NK-92 treated with Interleukin-12 subunit alpha and Interleukin-12 subunit beta, amount 100 ng/mL, for 24 hours (cell line): ENCODE measurements around the gene SP7.
"Not testable (repeated sequence)": the region's sequence is repeated elsewhere in the genome, so short reads cannot be mapped to it uniquely, and the experiment has no call there.

Experiments used
- DNase-seq: peaks from one replicate; lab custom pipeline; 2025; lab: John Stamatoyannopoulos, UW

SP7 gene

DNA sequence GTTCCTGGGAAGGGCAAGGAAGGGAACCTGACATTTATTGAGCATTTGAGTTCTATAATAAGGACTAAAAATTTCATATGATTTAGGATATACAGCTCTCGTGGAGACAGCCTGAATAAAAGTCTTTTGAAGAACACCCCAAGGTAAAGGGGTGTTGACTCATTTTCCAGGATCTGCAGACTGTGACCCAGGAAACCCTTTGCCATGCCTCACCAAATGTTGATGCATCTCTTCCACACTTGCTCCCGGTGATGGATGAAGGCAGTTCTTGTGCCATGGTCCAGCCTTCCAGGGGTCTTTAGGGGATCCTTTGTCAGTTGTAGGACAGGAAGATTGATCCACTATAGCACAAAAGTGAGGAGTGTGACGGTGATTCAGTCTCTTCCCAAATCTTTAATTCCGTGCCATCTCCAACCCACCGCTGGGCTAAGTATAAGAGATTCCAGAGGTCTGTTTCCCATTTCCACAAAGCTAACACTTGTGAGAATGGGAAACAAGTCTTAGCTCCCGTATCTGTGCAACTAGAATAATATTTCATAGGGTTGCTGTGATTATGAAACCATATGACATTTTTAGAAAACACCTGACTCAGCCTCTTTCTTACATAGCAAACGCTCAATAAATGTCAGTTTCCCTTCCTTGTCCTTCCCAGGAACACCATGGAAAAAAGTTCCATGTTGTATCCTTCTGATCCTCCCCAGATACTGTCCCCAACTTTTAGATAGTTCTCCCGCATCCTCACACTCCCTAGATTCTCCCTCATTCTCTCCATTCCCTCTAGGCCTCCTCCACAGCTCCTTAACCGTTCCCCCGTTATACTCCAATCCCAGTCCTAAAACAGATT is 15.6 kb downstream of the SP7 start:
- DNase-seq: no peak

DNA sequence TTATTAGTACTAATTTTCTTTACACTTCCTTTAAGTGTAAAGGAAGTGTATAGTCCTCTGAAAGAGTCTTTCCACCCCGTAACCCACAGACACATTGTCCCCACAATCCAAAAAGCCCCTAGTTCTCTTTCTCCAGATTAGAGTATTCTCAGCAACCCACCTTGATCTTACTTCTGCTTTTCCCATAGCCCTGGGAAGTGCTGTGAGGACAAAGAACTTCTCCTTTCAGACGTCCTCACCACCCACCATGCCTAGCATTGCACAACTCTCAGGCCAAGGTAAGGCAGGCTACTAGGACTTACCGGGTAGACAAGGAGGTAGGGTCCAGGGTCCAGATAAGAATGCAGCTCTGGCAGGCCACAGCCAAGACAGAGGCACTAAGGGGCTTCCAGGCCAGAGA is 22.2 kb downstream of the SP7 start:
- DNase-seq: no peak

DNA sequence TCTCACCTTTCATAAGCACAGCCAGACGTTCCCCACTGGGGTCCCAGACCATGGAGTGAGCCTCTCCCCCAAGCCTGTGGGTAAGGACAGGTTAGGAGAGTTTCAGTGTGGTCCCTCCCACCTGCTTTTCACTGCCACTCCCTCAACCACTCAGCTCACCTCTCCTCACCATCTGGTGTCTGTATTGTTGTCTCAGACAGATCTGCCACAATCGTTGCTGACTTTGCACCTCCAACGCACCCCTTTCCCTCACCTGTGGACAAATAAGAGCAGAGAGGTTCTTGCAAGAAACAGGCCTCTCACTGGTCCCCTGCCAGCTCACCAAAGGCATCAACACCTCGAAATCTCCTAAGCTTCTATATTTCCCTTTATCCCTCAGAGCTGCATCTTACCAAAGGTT is 27.9 kb downstream of the SP7 start:
- no peak for DNase-seq

DNA sequence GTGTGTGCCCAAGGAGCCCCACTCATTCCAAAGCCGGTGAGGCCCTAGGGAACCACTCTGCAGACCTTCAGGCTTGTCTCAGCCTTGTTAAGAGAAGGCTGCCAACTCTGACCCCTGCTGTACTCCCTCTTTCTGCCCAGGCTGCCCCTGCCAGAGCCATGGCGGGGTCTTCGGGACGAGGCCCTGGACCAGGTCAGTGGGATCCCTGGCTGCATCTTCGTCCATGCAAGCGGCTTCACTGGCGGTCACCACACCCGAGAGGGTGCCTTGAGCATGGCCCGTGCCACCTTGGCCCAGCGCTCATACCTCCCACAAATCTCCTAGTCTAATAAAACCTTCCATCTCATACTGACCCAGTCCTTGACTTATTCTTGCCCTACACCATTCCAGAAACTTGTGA is 29.3 kb downstream of the SP7 start:
- no peak for DNase-seq

DNA sequence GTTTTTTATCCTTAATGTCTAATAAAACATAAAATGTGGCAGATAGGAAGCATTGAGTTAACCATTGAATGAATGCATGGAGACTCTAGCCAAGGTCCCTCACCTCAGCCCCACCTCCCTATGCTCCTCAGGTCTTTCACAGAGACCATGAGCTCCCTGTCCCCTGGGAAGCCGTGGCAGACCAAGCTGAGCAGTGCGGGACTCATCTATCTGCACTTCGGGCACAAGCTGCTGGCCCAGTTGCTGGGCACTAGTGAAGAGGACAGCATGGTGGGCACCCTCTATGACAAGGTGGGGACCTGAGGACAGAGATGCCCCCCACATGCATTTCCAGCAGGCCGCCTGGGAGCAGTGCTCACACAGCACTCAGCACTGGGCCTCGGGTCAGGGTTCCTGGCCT is 33.3 kb downstream of the SP7 start:
- no peak for DNase-seq

DNA sequence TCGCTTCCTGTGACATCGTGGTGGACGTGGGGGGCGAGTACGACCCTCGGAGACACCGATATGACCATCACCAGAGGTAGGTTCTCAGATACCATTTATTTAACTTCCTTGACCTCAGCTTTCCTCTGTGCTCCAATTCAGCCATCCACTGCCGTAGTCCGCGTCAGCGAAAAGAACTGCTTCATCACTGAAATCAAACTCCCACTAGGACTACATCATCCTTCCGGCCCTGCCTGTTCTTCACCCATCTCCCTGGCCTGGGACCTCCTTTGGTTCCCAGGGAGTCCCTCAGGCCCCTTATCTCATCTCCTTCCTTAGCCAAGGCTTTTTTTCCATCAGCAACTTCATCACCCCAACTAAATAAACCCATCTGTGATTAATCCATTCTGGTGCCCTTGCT is 36.0 kb downstream of the SP7 start:
- no peak for DNase-seq

DNA sequence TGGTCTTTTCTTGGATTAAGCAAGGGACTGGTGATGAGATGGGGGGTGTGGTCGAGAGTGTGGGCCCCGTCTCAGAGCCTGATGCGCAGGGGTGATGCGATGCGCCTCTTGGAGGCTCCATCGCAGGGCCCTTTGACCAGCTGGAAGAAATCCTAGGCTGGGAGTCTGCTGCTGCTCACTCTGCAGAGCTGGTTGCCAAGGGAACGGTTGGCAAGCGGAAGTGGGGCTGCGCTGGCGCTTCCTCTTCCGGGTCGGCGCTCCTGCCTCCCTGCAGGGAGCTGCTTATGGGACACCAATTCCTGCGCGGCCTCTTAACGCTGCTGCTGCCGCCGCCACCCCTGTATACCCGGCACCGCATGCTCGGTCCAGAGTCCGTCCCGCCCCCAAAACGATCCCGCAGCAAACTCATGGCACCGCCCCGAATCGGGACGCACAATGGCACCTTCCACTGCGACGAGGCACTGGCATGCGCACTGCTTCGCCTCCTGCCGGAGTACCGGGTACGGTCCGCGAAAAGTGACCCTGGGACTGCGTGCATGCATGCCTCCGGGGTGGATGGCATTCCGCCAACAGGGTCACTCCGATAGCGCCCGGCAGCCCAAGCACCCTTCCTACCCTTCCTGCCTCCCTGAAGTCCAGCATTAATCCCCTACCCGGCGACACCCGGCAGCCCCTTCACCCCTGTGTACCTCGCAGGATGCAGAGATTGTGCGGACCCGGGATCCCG is 36.5 kb downstream of the SP7 start, which contains the start of gene MYG1:
Gene MYG1, plus strand, starts transcription at position 242 of the 727 bp plus-strand sequence. Its CDS starts 43 bp downstream, at position 285.
- DNase-seq: peak; percentile 74

DNA sequence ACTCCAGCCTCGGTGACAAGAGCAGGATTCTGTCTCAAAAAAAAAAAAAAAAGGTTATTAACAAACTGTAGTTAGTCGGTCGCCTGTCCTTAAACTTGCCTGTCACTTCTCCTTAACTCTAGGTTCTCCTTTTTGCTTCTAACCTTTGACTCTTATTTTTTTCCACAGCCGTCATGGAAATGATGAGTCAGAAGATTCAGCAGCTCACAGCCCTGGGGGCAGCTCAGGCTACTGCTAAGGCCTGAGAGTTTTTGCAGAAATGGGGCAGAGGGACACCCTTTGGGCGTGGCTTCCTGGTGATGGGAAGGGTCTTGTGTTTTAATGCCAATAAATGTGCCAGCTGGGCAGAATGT is 37.1 kb downstream of the SP7 start:
- no peak for DNase-seq

DNA sequence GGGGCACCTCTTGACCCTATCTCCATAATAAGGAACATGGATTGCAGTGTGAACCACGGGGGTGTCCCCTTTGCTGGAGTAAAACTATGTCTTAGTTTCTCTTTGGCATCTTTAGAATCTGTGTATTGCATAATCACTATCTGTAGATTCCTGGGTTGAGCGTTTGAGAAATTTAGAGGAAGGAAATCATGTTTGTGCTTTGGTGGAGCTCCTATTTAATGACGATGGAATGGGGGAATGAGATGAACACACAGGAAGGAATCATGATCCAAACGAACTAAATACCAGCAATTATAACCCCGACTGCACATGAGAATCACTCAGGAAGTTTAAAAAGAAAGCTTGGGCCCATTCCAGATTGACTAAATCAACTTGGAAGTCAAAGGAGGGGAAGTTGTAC is 38.0 kb downstream of the SP7 start:
- DNase-seq: no peak

DNA sequence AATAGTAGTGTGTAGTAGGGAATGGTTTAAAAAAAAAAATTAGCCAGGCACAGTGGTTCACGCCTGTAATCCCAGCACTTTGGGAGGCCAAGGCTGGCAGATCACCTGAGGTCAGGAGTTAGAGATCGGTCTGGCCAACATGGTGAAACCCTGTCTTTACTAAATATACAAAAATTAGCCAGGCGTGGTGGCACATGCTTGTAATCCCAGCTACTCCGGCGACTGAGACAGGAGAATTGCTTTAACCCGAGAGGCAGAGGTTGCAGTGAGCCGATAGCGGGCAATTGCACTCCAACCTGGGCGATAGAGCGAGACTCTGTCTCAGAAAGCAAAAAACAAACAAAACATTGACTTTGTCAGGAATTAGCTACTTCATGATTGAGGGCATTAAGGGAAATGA is 39.0 kb downstream of the SP7 start:
- DNase-seq: not testable (repeated sequence)

DNA sequence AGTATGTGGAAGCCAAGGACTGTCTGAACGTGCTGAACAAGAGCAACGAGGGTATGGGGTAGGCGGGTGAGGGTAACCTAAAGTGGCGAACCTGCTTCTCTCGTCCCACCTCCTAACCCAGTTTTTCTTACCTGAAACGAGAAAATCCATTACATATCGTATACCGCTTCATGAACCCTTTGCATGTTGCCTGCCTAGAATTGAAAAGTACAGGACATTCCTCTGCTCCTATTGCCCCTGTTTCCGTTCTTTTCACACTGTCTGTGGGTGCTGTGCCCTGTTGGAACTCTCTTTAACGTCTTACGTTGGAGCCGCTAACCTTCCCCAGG is 40.3 kb downstream of the SP7 start:
- DNase-seq: no peak

DNA sequence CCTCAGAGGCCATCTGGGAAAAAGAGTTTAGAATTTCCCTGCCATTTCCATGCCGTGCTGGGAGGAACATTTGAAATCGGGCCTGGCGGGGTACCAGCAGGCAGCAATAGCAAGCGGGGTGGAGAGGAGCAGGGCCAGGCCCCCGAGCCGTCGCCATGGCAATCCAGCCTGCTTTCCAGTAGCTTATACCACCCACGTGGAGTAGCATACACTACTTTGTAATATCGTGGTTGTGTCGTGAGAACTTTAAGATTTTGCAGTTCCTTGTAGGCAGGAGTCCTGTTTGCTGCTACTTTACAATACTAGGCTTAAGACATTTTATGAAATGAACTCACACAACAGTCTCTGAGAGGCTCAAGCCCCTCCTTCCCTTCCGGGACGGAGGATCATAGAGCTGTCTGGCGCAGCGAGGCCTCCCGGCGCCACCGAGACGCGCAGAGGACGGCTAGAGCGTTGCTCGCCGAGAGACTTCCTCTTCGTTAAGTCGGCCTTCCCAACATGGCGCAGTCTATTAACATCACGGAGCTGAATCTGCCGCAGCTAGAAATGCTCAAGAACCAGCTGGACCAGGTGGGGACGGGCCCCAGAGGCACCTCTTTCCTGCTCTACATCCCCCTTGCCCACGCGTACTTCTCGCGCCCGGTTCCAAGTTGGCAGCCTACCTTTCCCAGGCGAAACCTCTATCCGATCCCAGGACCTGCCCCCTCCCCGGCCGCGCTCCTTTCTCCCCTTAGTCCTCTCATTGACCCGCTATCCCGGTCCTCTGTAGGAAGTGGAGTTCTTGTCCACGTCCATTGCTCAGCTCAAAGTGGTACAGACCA is 40.9 kb downstream of the SP7 start, which contains the start of gene PFDN5:
Gene PFDN5, plus strand, starts transcription at position 473 of the 821 bp plus-strand sequence. Its CDS starts 26 bp downstream, at position 499.
- DNase-seq: peak; percentile 58

DNA sequence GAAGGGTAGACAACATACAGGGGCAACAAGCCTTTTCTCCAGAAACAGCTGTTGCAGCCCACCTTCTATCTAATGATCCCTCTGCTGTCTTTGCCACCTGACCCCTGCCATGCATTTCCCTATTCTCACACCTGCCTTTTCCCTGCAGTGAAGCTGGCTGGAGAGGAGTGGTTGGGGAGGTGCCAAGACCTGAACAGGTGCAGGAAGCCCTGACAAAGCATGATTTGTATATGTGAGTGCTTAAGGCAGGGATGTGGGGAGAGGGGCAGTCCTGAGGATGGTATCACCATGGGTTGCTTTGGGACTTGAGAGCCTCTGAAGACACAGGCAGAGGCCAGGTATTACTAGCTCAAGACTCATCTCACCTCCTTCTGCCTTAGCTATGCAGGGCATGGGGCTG is 43.7 kb downstream of the SP7 start:
- no peak for DNase-seq

DNA sequence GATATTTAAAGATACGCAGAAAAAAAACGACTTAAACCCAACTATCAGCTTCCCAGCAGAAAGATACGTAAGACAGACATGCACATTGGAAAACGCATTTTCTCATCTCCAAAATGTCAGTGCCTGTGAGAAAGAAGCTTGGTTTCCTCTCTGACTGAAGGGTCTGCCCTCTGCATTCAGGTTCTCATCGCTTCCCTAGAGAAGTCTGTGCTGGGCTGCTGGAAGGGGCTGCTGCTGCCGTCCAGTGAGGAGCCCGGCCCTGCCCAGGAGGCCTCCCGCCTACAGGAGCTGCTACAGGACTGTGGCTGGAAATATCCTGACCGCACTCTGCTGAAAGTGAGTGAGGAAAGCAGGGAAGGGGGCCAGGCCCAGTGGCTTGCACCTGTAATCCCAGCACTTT is 45.5 kb downstream of the SP7 start:
- DNase-seq: no peak

DNA sequence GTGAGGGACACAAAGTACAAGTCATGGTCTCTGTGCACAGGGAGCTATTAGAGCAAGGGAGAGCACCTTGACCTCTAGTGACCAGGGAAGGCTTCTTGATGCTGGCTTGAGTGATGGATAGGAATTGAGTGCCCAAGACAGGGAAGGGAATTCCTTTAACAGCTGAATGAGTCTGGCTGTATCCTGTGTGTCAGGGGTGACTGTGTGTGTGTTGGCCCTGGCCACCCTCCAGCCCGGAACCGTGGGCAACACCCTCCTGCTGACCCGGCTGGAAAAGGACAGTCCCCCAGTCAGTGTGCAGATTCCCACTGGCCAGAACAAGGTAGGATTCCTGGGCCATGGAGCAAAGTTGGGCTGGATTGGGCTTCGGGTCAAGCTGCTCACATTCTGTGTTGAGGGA is 46.3 kb downstream of the SP7 start:
- no peak for DNase-seq

DNA sequence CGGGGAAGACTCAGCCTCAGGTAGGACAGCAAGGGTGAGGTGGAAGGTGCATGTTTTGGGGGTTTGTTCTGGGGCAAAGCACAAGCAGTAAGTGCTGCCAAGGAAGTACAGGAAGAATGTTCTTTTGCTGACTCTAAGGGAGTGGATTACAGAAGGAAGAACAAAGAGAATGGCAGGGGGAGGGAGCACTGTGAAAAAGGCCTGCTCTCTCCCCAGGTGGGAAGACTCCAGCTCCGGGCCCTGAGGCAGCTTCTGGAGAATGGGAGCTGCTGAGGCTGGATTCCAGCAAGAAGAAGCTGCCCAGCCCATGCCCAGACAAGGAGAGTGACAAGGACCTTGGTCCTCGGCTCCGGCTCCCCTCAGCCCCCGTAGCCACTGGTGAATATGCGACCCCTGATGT is 47.8 kb downstream of the SP7 start:
- no peak for DNase-seq

DNA sequence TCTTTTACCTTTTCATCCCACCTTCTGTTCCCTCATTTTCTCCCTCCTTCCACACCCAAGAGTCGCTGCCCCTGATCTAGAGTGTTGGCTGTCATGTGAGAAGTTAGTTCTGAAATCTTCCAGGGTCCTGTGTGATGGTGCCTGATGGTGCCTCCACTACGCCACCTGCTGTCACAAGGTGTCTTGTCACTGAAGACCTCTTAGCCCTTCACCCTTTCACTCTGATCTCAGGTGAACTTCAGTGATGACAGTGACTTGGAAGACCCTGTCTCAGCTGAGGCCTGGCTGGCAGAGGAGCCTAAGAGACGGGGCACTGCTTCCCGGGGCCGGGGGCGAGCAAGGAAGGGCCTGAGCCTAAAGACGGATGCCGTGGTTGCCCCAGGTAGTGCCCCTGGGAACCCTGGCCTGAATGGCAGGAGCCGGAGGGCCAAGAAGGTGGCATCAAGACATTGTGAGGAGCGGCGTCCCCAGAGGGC is 48.4 kb downstream of the SP7 start:
- DNase-seq: no peak

DNA sequence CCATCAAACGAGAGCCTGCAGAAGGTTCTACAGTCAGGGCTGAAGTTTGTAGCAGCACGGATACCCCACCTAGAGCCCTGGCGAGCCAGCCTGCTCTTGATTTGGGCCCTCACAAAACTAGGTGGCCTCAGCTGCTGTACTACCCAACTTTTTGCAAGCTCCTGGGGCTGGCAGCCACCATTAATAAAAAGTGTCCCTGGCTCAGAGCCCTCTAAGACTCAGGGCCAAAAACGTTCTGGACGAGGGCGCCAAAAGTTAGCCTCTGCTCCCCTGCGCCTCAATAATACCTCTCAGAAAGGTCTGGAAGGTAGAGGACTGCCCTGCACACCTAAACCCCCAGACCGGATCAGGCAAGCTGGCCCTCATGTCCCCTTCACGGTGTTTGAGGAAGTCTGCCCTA is 49.7 kb downstream of the SP7 start:
- DNase-seq: no peak

DNA sequence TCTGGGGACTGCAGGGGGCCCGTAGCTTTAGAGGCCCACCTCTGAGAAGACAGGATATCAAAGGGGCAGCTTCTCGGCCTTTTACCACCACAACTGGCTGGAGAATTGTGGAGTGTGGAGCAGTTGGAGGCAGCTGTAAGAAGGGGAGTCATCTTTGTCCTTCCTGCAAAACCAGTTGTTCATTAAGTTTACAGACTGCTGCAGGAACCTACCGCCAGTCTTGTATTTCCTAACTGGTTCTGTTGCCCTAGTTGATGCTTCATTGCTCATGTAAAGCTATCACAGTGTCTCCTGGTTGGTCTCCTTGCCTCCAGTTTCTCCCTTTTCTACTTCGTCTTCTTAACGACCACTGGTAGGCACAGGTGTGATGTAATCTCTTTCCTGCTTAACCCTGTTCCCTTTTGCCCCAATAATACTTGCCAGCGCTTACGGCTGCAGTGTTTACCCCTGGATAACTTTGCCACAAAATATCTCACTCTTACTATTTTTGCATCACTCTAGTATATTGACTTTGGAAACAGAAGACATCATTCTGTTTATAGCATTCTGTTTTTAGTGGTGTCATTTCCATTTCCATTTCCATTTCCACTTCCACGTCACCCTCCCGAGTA is 56.2 kb downstream of the SP7 start:
- DNase-seq: no peak

DNA sequence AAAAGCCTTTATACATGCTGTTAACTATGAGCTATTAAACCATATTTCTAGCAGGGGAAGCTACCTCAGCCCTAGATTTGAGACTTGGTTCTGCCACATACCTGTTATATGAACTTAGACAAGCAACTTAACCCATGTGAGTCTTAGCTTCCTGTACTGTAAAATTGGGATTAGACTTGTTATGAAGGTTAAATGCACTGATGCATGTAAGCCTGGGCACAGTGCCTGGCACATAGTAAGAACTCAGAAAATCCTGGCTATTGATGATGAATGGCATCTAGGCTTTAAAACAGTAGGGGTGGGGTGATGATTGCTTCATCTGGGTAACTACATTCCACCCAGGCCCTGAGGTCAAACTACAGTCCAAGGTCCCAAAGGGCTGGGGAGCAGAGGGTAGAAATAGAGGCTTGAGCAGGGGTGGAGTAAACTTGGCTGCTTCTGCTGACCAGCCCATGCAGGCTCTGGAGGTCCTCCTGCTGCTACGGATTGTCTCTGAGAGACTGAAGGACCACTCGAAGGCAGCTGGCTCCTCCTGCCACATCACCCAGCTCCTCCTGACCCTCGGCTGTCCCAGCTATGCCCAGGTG is 56.8 kb downstream of the SP7 start:
- no peak for DNase-seq

DNA sequence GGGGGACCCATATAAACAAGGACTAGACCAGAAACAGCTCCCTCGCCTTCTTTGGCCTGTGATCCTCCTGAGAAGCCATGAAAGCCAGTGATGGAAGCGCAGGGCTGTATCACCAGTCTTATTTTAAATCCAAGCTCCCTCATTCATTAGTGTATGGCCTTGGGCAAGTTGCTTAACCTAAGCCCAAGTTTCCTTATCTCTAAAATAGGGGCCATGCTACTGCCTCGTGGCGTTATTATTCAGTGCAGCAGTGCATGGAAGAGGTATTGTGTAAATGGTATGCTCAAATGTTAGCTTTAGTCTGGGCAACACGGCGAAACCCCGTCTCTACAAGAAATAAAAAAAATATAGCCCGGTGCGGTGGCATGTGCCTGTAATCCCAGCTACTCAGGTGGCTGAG is 58.2 kb downstream of the SP7 start:
- DNase-seq: no peak
